IMR-90 (cell line): ENCODE results near the gene TCF7L1. TPM values are rescaled to one million over a fixed set of nuclear protein-coding genes. Genes with fewer than 3 reads are reported as not detected.
"Not testable (repeated sequence)": the region's sequence is repeated elsewhere in the genome, so short reads cannot be mapped to it uniquely, and the experiment has no call there.

ENCODE experiments used
- ATAC-seq: fragments of 200-7000 bp; cut with Tn5 transposase; 2 replicates; pipeline ENCODE4 v1.9.1; 2020; ENCODE audit warnings: low read depth, mild to moderate bottlenecking, moderate library complexity
- BruUV-seq: library from RNA; stranded (reverse); fragments of 400-500 nt; replicated peaks from 2 replicates; lab custom pipeline; 2021; lab: Mats Ljungman, UMichigan
- CTCF ChIA-PET: fragments of 300-600 bp; formaldehyde crosslinking; extraction: SDS; loops from one replicate; lab custom pipeline; 2021; ENCODE audit warnings: antibody characterized with exemption; lab: Yijun Ruan, JAX
- POLR2A ChIA-PET: fragments of 300-600 bp; sonication (Branson Sonifier 250); formaldehyde crosslinking; loops from one replicate; lab custom pipeline; 2022; ENCODE audit warnings: antibody characterized with exemption; ENCODE audit not compliant: unreplicated experiment; lab: Charles Lee
- DNase-seq: peaks from one replicate; pipeline ENCODE4 v3.0.0; 2013
- H2AFZ ChIP-seq: replicated peaks from 2 replicates; pipeline ENCODE3; 2013; ENCODE audit warnings: low read length, mild to moderate bottlenecking; ENCODE audit not compliant: poor library complexity
- H2AK5ac ChIP-seq: 2 replicates; pipeline ENCODE4 v1.6.1; 2013; ENCODE audit warnings: low read depth, low read length, inconsistent platforms
- H2AK9ac ChIP-seq: replicated peaks from 2 replicates; pipeline ENCODE3; 2013; ENCODE audit warnings: mild to moderate bottlenecking, low read depth, low read length, moderate library complexity; ENCODE audit not compliant: poor library complexity
- H2BK120ac ChIP-seq: 2 replicates; pipeline ENCODE4 v1.6.1; 2013; ENCODE audit warnings: low read depth, low read length, inconsistent platforms
- H2BK15ac ChIP-seq: 3 replicates; pipeline ENCODE4 v1.6.1; 2013; ENCODE audit warnings: low read depth, low read length, inconsistent platforms
- H2BK20ac ChIP-seq: 2 replicates; pipeline ENCODE4 v1.6.1; 2013; ENCODE audit warnings: low read depth, mild to moderate bottlenecking, inconsistent platforms, low read length, moderate library complexity
- H2BK5ac ChIP-seq: 2 replicates; pipeline ENCODE4 v1.6.1; 2013; ENCODE audit warnings: mild to moderate bottlenecking, low read depth, low read length, inconsistent platforms; ENCODE audit not compliant: poor library complexity, severe bottlenecking
- H3K14ac ChIP-seq: replicated peaks from 2 replicates; pipeline ENCODE4 v1.6.1; 2013; ENCODE audit warnings: low read depth, low read length, inconsistent platforms
- H3K18ac ChIP-seq: 2 replicates; pipeline ENCODE4 v1.6.1; 2013; ENCODE audit warnings: low read depth, low read length, control low read depth
- H3K23ac ChIP-seq: 2 replicates; pipeline ENCODE4 v1.6.1; 2013; ENCODE audit warnings: low read depth, low read length, inconsistent platforms
- H3K27ac ChIP-seq: 2 replicates; pipeline ENCODE4 v1.5.1; 2013; ENCODE audit warnings: mild to moderate bottlenecking, control low read depth, low read length; ENCODE audit not compliant: insufficient read depth
- H3K27me3 ChIP-seq: 2 replicates; pipeline ENCODE4 v1.6.1; 2013; ENCODE audit warnings: low read length; ENCODE audit not compliant: control insufficient read depth, insufficient read depth
- H3K36me3 ChIP-seq: 2 replicates; pipeline ENCODE4 v1.6.1; 2013; ENCODE audit warnings: low read length, mixed read lengths; ENCODE audit not compliant: control insufficient read depth, insufficient read depth
- H3K4ac ChIP-seq: 2 replicates; pipeline ENCODE4 v1.6.1; 2013; ENCODE audit warnings: low read depth, low read length, inconsistent platforms
- H3K4me1 ChIP-seq: 2 replicates; pipeline ENCODE4 v1.6.1; 2013; ENCODE audit warnings: low read length, mixed read lengths; ENCODE audit not compliant: control insufficient read depth, insufficient read depth
- H3K4me2 ChIP-seq: 2 replicates; pipeline ENCODE4 v1.6.1; 2013; ENCODE audit warnings: low read depth, mild to moderate bottlenecking, control low read depth, low read length, moderate library complexity
- H3K4me3 ChIP-seq: 2 replicates; pipeline ENCODE4 v1.5.1; 2013; ENCODE audit warnings: low read depth, mild to moderate bottlenecking, control low read depth, low read length, moderate library complexity; ENCODE audit not compliant: insufficient read depth
- H3K56ac ChIP-seq: 2 replicates; pipeline ENCODE4 v1.6.1; 2013; ENCODE audit warnings: low read length, inconsistent platforms; ENCODE audit not compliant: insufficient read depth; ENCODE audit errors: extremely low read depth
- H3K79me1 ChIP-seq, 2 experiments: 2 replicates each; pipeline ENCODE4 v1.6.1; 2013; ENCODE audit warnings: low read length in 2 of 2, inconsistent platforms in 1 of 2, low read depth in 1 of 2
- H3K9ac ChIP-seq: 2 replicates; pipeline ENCODE4 v1.6.1; 2013; ENCODE audit warnings: low read depth, low read length, control low read depth
- H3K9me1 ChIP-seq: 2 replicates; pipeline ENCODE4 v1.6.1; 2013; ENCODE audit warnings: low read length, inconsistent platforms; ENCODE audit not compliant: insufficient read depth
- H3K9me3 ChIP-seq: 2 replicates; pipeline ENCODE4 v1.6.1; 2013; ENCODE audit warnings: low read length; ENCODE audit not compliant: control insufficient read depth, insufficient read depth
- H4K20me1 ChIP-seq: 2 replicates; pipeline ENCODE4 v1.6.1; 2013; ENCODE audit warnings: low read length, inconsistent platforms; ENCODE audit not compliant: insufficient read depth
- H4K5ac ChIP-seq: 2 replicates; pipeline ENCODE4 v1.6.1; 2013; ENCODE audit warnings: mild to moderate bottlenecking, low read depth, low read length, control low read depth
- H4K8ac ChIP-seq, 2 experiments: 2 replicates each; pipeline ENCODE4 v1.6.1; 2013; ENCODE audit warnings: low read depth in 2 of 2, low read length in 2 of 2, control low read depth in 1 of 2, inconsistent platforms in 1 of 2
- H4K91ac ChIP-seq: 2 replicates; pipeline ENCODE4 v1.6.1; 2013; ENCODE audit warnings: low read depth, low read length, inconsistent platforms; ENCODE audit not compliant: insufficient read depth
- CEBPB ChIP-seq: IDR thresholded peaks from 2 replicates; pipeline ENCODE4 v1.6.1; 2012; ENCODE audit warnings: low read depth, low read length, improper control_type of control experiment
- ELK1 ChIP-seq: fragments of 150-350 bp; IDR thresholded peaks from 2 replicates; pipeline ENCODE4 v1.6.1; 2016; ENCODE audit warnings: low read depth, mild to moderate bottlenecking, low read length, moderate library complexity, borderline replicate concordance
- FOS ChIP-seq: fragments of 150-350 bp; IDR thresholded peaks from 2 replicates; pipeline ENCODE4 v1.6.1; 2016; ENCODE audit warnings: low read depth, low read length
- MXI1 ChIP-seq: IDR thresholded peaks from 2 replicates; pipeline ENCODE4 v1.6.1; 2012; ENCODE audit warnings: low read depth, mild to moderate bottlenecking, low read length, moderate library complexity, borderline replicate concordance
- NFE2L2 ChIP-seq: fragments of 150-350 bp; IDR thresholded peaks from 2 replicates; pipeline ENCODE4 v1.6.1; 2016; ENCODE audit warnings: low read depth, mild to moderate bottlenecking, low read length
- POLR2A ChIP-seq: IDR thresholded peaks from 2 replicates; pipeline ENCODE4 v1.6.1; 2012; ENCODE audit warnings: mild to moderate bottlenecking, low read depth, low read length
- SMC3 ChIP-seq: fragments of 150-350 bp; IDR thresholded peaks from 2 replicates; pipeline ENCODE4 v1.6.1; 2016; ENCODE audit warnings: low read depth, mild to moderate bottlenecking, antibody characterized with exemption, low read length, moderate library complexity
- USF2 ChIP-seq: fragments of 150-350 bp; IDR thresholded peaks from 2 replicates; pipeline ENCODE4 v1.6.1; 2017; ENCODE audit warnings: mild to moderate bottlenecking, antibody characterized with exemption, low read length, low read depth
- WGBS, 2 experiments: methylation state at CpG; one replicate each; pipeline versions ENCODE4 v1.1.5 to v1.1.7; 2013; ENCODE audit warnings: missing lambda C conversion rate in 2 of 2; ENCODE audit not compliant: insufficient read length in 1 of 2; ENCODE audit errors: extremely low coverage in 2 of 2; 5-methylcytosine and 5-hydroxymethylcytosine counted together
- dilution Hi-C: fragments of 300-500 bp; cut with HindIII; formaldehyde crosslinking; loops from one replicate; pipeline ENCODE4 v1.14.3; 2018; ENCODE audit warnings: low sequenced_read_pairs; ENCODE audit not compliant: unreplicated experiment
- in situ Hi-C: fragments of 300-500 bp; cut with MboI; formaldehyde crosslinking; loops from 3 replicates; pipeline ENCODE4 v1.14.3; 2019; ENCODE audit warnings: low sequenced_read_pairs, inconsistent platforms, mixed read lengths
- intact Hi-C: fragments of 100-400 bp; cut with micrococcal nuclease; formaldehyde crosslinking; loops from 2 replicates; pipeline ENCODE4 v1.10.0; 2022
- polyA plus RNA-seq, 3 experiments: library from polyadenylated mRNA; depleted of rRNA; stranded (reverse); fragments of >200 nt; gene quantifications; 2 replicates each; pipeline ENCODE4 v1.2.3, GENCODE V29; 2012; ENCODE audit warnings: low replicate concordance in 1 of 3
- total RNA-seq: library from RNA; depleted of rRNA; stranded (reverse); fragments of >200 nt; gene quantifications from 2 replicates; pipeline ENCODE4 v1.2.3, GENCODE V29; 2012

The TCF7L1 gene
- total and polyA plus RNA-seq, 2 of the 4 experiments (the other 2 are of a cell fraction): 0.72 to 11.1 TPM

- H3K9me3 ChIP-seq: no peaks in the 10 kb centered on the region
- no peak overlapping the region for H4K5ac ChIP-seq
- no peak for TF ChIP-seq ELK1
- no peak for TF ChIP-seq NFE2L2
- no peak for TF ChIP-seq MXI1
- TF ChIP-seq CEBPB: no peak
- no peak for TF ChIP-seq FOS
- TF ChIP-seq POLR2A: no peak
- no peak for TF ChIP-seq USF2
- TF ChIP-seq SMC3: no peak
- H3K27ac ChIP-seq: no peak overlapping the region
- H4K20me1 ChIP-seq: peaks cover 33% of the 10 kb centered on the region
- H3K36me3 ChIP-seq: peaks cover 33% of the 10 kb centered on the region
- no peak overlapping the region for H3K9ac ChIP-seq
- peak overlapping the region in 1 of 2 experiments; percentile 40; a peak in 1 of 4 replicates for H4K8ac ChIP-seq
- no peak overlapping the region for H4K91ac ChIP-seq
- H2BK20ac ChIP-seq: no peak overlapping the region
- H2BK15ac ChIP-seq: no peak overlapping the region
- 0 out of 2 replicates have a peak overlapping the region, but pooled peaks have one; percentile 23 for H3K4ac ChIP-seq
- H3K79me1 ChIP-seq: peaks cover 22 to 64% of the 10 kb centered on the region in 2 experiments
- intact Hi-C loops: no loop called here
- H3K4me3 ChIP-seq: no peak overlapping the region
- in situ Hi-C loops: no loop called here
- 86% methylated on average over 4 of the region's 10 CpGs; no CpG with 5 or more reads in 1 of the 2 experiments for WGBS, 2 experiments
- H3K14ac ChIP-seq: no peak overlapping the region
- no peak overlapping the region for H2AFZ ChIP-seq
- dilution Hi-C loops: no loop called here
- no peak overlapping the region for H3K18ac ChIP-seq
- H2BK120ac ChIP-seq: no peak overlapping the region; the same call in 1 of the 2 replicates
- peaks cover 25% of the 10 kb centered on the region for H3K9me1 ChIP-seq
- H2AK5ac ChIP-seq: no peak overlapping the region
- H3K4me2 ChIP-seq: no peak overlapping the region
- peak overlapping the region; percentile 49; the same call in 1 of the 2 replicates for H3K23ac ChIP-seq
- BruUV-seq: no TSS peak
- ChIA-PET CTCF (no interaction called here), POLR2A (no interaction called here)
- H3K4me1 ChIP-seq: peaks cover 18% of the 10 kb centered on the region
- no peak overlapping the region for H2BK5ac ChIP-seq
- no peak overlapping the region for H2AK9ac ChIP-seq
- no peak overlapping the region for H3K56ac ChIP-seq
- H3K27me3 ChIP-seq: no peaks in the 10 kb centered on the region
- ATAC-seq (no peak), DNase-seq (no peak)
Observed at GRCh38 chr2:85314884-85315242, 181.7 kb downstream of the TCF7L1 start.

GRCh38 chr2:85315921-85316320 lies 182.7 kb downstream of the TCF7L1 start:
- H4K91ac ChIP-seq, H2BK20ac ChIP-seq, H3K9ac ChIP-seq, ATAC-seq, H3K4me3 ChIP-seq, H3K4ac ChIP-seq, H2BK15ac ChIP-seq, H2AFZ ChIP-seq, H3K23ac ChIP-seq, H3K56ac ChIP-seq, H3K14ac ChIP-seq, H4K5ac ChIP-seq, H2AK9ac ChIP-seq, H2BK120ac ChIP-seq, H3K9me3 ChIP-seq, H2AK5ac ChIP-seq, BruUV-seq, in situ Hi-C loops, DNase-seq, POLR2A ChIA-PET, dilution Hi-C loops, H3K27ac ChIP-seq, H3K4me2 ChIP-seq, H3K27me3 ChIP-seq, CTCF ChIA-PET, H3K18ac ChIP-seq, H2BK5ac ChIP-seq, H4K8ac ChIP-seq: not testable (repeated sequence)
- WGBS, 2 experiments: no CpG with 5 or more reads among the region's 5 CpGs
- H3K79me1 ChIP-seq: peaks cover 31 to 68% of the 10 kb centered on the region in 2 experiments
- intact Hi-C loops: loop anchor here (2.0 kb wide), 1 partner anchor 27 kb away; no protein-coding TSS in a partner anchor
- peaks cover 40% of the 10 kb centered on the region for H3K36me3 ChIP-seq
- peaks cover 24% of the 10 kb centered on the region for H3K9me1 ChIP-seq
- H3K4me1 ChIP-seq: peaks cover 13% of the 10 kb centered on the region
- H4K20me1 ChIP-seq: peaks cover 29% of the 10 kb centered on the region
